GM19455 (cell line): Measurements from ENCODE around the gene KMT2E.
"Not testable (repeated sequence)": the region's sequence is repeated elsewhere in the genome, so short reads cannot be mapped to it uniquely, and the experiment has no call there.

ENCODE experiments used
- ATAC-seq: cut with Tn5 transposase; IDR thresholded peaks from one replicate; pipeline ENCODE4 v1.9.1; 2021; ENCODE audit not compliant: unreplicated experiment

KMT2E gene

GRCh38 chr7:105026750-105027149 is 12.7 kb downstream of the KMT2E start:
- ATAC-seq: no peak

GRCh38 chr7:105027176-105027853 is 13.3 kb downstream of the KMT2E start:
- no peak for ATAC-seq

- no peak for ATAC-seq
These were observed 14.0 kb downstream of the KMT2E start for GRCh38 chr7:105028004-105028403.

- not testable (repeated sequence) for ATAC-seq
These were observed 14.9 kb downstream of the KMT2E start for GRCh38 chr7:105028941-105029340.

- ATAC-seq: no peak
These were observed 16.4 kb downstream of the KMT2E start for GRCh38 chr7:105030447-105030846.

- ATAC-seq: no peak
These were observed 18.7 kb downstream of the KMT2E start for GRCh38 chr7:105032553-105033214.

- ATAC-seq: no peak
These were observed 21.3 kb downstream of the KMT2E start for GRCh38 chr7:105035349-105035748.

- no peak for ATAC-seq
These were observed 22.5 kb downstream of the KMT2E start for GRCh38 chr7:105036217-105037168.

- no peak for ATAC-seq
These were observed 23.3 kb downstream of the KMT2E start for GRCh38 chr7:105037319-105037718.

GRCh38 chr7:105044449-105045070 is 30.6 kb downstream of the KMT2E start:
- no peak for ATAC-seq

GRCh38 chr7:105046414-105046813 is 32.4 kb downstream of the KMT2E start:
- no peak for ATAC-seq

GRCh38 chr7:105047932-105048331 is 33.9 kb downstream of the KMT2E start:
- no peak for ATAC-seq

- no peak for ATAC-seq
These were observed 36.5 kb downstream of the KMT2E start for GRCh38 chr7:105050493-105050892.

GRCh38 chr7:105050899-105051298 is 36.9 kb downstream of the KMT2E start:
- ATAC-seq: not testable (repeated sequence)

GRCh38 chr7:105055084-105055483 is 41.1 kb downstream of the KMT2E start:
- ATAC-seq: no peak

- ATAC-seq: no peak
These were observed 41.6 kb downstream of the KMT2E start for GRCh38 chr7:105055621-105056020.

GRCh38 chr7:105057472-105057871 is 43.5 kb downstream of the KMT2E start:
- no peak for ATAC-seq

- ATAC-seq: no peak
These were observed 46.4 kb downstream of the KMT2E start for GRCh38 chr7:105060437-105060836.

- ATAC-seq: no peak
These were observed 46.9 kb downstream of the KMT2E start for GRCh38 chr7:105060923-105061322.

GRCh38 chr7:105065104-105065503 is 51.1 kb downstream of the KMT2E start:
- ATAC-seq: no peak

- no peak for ATAC-seq
These were observed 53.7 kb downstream of the KMT2E start for GRCh38 chr7:105067691-105068090.
